Stimulated activated CD4-positive, alpha-beta T cell treated with anti-CD3 and anti-CD28 coated beads, Interleukin-12 subunit alpha, Interleukin-12 subunit beta, amount 100 ng/mL, for 4 hours (primary cell): Measurements from ENCODE around the gene SNAI3.

Experiments
- DNase-seq: peaks from one replicate; pipeline ENCODE4 v3.0.0-alpha.2; 2020

The SNAI3 gene

DNA sequence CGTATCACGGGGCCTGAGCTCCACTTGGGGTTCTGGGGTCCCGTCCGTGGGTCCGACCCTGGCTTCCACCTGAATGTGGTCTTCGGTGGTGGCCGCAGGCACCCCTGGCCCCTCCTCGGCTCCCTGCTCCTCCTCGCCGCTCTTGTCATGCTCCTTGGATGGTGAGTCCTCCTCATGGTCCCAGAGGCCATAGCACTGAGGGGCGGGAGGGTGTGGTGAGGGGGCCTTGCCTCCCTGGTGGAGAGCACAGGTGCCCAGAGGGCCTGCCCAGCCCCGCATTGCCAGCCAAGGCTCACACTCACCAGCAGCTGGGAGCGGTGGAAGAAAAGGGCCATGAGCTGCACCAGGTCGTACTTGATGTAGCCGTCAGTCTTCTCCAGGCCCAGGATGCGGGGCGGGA is 34.9 kb upstream of the SNAI3 start:
- DNase-seq, result no peak

DNA sequence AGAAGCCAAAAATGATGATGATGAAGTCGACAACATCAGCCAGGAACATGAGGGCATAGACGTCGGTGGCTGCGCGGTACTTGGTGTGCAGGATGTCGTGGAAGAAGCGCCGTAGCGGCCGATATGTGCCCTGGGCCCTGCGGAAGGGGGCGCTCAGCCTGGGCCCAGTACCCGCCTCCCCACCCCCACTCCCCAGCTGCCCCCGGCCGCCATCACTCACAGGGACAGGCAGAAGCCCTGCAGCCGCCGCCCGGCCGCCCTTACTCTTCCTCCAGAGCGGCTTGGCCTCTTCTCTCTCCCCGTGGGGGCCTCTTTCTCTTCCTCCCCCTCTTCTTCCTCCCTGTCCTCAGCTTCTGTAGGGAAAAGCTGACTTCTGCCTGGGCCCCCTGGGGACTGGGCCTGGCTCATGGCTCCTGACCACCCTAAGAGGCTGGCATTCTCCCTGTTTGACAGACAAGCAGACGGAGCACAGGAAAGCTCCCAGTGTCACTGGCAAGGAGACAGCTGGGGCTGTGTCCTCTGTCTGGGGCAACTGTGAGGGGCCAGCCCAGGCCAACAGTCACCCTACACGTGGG is 34.2 kb upstream of the SNAI3 start:
- DNase-seq, result no peak

DNA sequence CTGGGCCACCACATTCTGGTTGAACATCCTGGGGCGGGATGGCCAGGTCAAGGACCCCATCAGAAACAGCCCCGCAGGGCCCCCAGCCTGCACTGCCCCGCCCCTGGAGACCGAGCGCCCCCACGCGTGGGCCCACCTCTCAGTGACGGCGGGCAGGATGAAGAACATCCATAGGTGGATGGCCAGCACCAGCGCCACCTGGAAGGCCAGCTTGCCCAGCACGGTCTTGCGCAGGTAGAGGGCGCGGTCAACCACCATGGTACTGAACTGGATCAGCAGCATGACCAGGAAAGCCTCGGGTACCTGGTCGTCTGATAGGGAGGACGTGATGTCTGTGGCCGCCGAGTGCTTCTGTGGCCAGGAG is 33.6 kb upstream of the SNAI3 start:
- DNase-seq, result no peak

DNA sequence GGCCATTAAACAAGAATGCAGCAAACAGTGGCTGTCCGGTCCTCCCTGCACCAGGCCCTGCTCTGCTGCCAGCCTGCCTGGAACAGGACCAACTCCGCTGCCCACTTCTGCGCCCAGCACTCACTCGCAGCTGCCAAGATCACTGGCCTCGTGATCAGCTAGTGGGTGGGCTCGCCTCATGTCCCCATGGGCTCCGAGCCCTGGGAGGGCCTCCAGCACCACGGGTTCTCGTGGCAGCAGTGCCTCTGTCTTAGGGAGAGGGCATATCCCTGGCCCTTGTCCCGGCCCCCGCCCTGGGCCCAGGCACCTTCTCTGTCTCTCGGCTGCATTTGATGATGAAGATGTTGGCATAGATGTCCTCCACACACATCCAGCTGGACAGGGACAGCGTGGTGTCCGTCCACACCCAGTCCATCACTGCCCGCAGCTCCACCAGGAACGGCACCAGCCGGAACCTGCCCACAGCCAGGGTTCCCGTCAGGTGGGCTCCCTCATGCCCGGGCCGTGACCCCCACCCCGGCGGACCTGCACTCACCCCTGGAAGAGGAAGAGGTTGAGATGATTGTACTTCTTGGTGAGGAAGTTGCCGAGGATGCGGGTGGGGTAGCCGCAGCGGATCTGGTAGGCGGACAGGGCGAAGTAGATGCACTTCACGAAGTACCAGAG is 33.1 kb upstream of the SNAI3 start:
- no peak for DNase-seq

DNA sequence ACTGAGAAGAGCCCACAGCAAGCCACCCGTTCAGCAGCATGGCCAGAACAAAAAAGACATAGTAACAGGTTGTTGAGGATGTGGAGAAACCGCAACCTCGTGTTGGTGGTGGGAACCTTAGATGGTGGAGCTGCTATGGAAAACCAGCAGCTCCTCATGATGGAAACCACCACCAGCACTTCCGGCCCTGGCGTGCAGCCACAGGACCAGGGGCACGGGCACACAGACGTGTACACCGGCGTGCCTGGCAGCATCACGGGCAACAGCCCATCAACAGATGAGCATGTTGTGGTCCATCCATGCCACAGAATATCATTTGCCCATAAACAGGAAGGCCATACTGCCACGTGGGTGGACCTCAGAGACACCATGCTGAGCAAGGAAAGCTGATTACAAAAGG is 31.9 kb upstream of the SNAI3 start:
- no peak for DNase-seq

DNA sequence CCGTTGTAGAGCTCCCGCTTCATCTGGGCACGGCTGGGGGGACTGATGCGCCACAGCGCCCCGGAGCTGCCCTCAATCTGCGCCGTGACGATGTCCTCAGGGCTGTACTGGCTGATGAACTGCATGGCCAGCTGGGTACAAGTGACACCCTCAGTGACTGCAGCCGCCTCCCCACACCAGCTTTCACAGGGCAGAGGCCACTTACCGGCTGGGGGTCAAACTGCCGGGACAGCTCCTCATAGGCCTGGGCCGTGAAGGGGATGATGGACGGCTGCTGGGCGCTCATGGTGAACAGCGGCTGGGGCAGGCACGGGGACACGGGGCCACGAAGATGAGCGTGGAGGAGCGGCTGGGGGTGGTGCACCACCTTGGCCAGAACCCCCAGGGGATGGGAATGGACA is 30.3 kb upstream of the SNAI3 start:
- no peak for DNase-seq

DNA sequence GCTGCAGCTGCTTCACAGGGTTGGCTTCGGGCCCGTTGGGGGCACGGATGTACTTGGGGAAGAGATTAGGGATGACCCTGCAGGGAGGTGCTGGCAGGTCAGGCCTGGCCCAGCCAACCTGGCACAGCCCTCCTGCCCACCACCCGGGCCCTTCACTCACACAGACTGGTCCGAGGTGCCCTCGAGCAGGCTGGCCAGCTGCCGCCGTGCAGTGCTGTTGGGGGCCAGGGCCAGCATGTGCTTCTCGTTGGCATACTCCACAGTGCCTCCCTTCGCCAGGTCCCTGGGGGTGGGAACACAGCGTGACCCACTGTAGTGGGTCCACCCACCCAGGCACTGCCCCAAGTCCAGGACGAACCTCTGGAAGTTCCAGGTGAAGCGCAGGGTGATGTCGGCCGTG is 29.9 kb upstream of the SNAI3 start:
- DNase-seq, result no peak

DNA sequence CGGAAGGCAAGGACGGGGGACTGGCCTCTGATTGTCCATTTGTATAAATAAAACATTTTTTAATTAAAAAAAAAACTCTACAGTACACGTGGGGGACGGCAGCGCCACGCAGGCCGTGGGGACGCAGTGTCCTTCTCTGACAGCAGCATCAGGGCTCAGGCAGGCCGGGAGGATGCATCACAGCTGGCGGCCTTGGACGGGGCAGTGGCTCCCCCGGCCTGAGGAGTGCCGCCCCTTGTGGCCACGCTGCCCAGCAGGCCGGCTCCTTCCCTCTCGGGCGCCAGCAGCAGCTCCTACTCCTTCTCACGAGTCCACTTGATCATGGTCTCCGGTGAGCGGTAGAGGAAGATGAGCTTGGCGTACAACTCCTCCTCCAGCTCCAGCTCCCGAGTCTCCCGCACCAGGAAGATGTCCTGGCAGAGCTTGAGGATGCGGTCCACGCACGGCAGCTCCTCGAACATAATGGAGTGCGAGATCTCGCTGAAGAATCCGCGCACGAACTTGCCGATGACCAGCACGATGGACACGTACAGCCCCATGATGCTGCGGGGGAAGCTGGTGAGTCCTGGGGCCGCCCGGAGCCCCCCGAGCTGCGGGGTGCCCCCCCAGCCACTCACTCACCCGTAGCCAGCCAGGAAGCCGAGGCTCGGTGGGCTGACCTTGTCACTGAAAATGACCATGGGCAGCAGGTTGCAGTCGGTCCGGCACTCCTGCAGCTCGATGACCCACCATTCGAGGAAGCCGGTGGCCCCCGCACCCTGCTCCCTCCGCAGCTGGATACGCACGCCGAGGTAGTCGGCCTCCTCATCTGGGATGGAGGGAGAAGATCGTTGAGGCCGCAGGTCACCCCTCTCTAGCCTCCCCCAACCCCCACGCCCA is 29.2 kb upstream of the SNAI3 start:
- no peak for DNase-seq

DNA sequence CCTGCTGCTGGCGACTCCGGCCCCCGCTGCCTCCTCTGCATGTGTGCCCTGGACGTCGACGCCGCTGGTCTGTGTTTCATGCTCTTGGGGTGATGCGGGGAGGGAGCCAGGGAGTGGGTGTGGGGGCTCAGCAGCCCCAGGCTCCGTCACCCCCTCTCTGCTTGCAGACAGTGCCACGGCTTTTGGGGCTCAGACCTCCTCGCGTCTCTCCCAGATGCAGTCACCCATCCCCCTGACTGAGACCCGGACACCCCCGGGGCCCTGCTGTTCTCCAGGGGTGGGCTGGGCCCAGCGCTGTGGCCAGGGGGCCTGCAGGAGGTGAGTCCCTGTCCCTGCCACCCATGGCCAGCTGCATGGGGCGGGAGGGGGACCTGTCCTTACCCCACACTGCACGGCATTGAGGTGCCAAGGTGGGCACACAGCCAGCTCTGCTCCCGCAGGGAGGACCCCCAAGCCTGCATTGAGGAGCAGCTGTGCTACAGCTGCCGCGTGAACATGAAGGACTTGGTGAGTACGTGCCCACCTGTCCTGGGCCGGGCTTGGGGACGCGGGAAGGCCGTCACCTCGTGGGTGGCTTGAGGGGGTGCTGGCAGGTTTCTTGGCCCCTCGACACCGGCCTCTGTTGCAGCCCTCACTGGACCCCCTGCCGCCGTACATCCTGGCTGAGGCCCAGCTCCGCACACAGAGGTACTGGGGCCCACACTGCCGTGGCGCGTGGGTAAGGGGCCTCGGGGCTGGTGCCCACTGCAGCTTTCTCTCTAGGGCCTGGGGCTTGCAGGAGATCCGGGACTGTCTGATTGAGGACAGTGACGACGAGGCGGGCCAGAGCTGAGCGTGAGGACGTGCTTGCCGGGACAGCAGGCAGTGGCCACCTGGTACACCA is 28.4 kb upstream of the SNAI3 start:
- no peak for DNase-seq

DNA sequence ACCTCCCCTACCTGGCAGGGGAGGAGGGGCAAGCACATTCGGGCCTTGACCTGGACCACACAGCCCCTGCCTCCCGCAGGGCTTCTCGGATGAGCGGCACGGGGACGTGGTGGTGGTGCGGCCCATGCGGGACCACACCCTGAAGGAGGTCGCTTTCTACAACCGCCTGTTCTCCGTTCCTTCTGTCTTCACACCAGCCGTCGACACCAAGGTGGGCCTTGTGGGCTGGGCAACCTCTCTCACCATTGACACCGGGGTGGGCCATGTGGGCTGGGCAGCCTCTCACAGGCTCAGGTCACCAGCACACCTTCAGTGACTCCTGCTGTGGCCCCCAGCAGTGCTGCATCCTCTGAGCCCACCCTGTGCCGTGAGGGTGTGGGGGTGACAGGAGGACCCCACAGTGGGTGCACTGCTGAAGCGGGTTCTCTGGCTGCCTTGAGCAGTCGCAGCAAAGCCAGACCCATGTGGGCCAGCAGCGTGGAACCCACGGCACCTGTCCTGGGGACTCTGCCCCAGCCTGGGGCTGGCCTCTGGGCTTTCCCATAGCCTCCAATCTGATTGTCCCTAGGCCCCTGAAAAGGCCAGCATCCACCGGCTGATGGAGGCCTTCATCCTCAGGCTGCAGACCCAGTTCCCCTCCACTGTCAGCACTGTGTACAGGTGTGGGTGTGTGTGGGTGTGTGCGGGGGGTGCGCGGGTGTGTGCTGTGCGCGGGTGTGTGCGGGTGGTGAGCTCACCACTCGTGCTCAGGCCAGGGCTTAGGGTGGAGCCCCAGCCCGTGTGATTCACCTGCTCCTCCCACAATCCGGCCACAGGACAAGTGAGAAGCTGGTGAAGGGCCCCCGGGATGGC is 27.5 kb upstream of the SNAI3 start:
- DNase-seq, result no peak

DNA sequence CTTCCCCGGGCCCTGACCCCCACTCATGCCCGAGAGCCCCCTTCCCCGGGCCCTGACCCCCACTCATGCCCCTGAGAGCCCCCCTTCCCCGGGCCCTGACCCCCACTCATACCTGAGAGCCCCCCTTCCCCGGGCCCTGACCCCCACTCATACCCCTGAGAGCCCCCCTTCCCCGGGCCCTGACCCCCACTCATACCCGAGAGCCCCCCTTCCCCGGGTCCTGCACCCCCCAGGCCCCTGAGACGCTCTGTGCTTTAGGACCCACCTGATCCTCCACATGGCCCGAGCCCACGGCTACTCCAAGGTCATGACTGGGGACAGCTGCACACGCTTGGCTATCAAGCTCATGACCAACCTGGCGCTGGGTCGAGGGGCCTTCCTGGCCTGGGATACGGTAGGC is 26.7 kb upstream of the SNAI3 start:
- DNase-seq, result no peak

DNA sequence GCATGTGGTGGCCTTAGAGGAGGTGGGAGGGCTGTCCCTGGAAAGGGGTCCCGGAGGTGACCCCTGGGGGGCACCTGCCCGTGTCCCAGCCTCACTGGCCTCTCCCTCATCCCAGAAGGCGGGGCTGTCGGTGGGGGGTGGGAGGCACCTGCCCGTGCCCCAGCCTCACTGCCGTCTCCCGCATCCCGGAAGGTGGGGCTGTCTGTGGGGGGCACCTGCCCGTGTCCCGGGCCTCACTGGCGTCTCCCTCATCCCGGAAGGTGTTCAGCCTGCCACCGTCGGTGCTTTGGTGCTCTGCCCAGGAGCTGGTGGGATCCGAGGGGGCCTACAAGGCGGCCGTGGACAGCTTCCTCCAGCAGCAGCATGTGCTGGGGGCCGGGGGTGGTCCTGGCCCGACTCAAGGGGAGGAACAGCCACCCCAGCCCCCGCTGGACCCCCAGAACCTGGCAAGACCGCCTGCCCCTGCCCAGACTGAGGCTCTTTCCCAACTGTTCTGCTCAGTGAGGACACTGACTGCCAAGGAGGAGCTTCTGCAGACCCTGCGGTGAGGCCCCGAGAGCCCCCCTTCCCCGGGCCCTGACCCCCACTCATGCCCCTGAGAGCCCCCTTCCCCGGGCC is 26.2 kb upstream of the SNAI3 start:
- no peak for DNase-seq

DNA sequence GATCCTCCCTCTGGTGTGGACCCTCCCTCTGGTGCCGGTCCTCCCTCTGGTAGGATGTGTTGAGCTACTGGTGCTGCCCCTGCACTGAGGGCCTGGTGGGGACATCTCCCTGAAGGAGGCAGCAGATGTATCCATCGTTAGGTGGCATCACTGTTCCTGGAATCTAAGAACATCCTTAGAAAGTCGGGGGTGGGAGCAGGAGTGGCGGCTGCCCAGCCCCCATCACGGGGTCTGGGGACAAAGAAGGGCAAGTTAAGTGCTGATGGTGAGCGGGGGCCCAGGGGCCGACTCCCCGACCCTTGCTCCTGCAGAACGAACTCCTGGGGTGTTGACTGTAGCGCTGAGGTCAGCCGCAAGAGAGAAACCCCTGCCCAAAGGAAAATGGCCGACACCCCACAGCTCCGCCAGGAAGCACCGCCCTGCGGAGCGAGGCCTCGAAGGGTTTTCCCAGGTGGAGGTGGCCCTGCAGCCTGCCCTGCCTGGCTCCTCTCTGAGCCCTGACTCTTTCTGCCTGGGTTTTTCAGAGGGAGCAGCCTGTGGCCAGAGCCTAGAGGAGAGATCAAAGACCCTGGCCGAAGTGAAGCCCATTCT is 25.5 kb upstream of the SNAI3 start:
- no peak for DNase-seq

DNA sequence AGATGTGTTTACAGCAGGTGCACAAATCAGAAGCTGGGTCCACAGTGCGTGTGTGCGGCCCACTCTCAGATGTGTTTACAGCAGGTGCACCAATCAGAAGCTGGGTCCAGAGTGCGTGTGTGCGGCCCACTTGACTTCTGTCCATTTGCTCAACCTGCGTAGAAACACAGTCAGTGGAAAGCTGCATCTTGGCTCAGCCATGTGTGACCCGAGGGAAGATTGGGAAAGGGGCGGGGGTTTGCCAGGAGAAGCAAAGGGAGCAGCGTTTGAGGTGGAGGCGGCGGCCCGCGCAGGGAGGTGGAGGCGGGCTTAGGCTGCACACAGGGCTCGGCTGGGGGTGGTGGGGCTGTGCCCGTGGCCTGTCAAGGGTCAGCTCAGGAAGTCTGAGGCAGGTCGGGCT is 24.2 kb upstream of the SNAI3 start:
- no peak for DNase-seq

DNA sequence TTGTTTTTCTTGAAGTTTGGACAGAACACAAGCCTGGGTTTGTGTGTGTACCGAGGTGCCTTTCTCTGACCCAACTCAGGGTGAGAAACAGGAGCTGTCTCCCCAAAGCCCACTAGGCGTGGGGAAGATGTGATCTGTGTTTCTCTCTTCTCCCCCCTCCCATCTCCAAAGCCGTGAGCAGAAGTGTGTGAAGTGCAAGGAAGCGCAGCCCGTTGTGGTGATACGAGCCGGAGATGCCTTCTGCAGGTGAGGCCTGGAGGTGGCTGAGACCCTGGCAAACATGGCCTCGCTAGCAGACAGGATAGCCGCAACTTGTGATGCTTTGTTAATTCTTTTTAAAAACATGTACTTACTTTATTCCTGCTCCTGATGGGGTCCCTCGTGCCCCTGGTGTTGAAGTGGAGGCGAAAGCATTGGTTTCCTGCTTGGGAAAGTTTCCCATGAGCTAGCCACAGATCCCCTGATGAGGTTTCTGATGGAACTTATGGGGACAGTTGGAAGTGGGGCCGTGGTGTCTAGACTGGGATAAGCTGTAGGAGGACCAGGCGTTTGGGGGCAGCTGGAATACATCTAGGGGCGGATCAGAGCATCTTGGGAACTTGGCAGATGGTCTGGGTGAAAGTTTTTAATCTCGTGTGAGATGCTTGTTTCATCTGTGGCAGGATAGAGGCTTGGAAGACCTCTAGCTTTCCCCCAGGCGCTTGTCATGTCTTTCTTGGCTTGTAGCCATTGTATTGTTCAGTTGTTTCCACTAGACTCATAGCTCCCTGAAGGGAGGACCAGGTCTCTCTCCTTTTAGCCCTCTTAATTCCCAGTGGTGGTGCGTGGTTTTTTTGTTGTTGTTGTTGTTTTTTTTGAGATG is 20.9 kb upstream of the SNAI3 start:
- DNase-seq, result no peak

DNA sequence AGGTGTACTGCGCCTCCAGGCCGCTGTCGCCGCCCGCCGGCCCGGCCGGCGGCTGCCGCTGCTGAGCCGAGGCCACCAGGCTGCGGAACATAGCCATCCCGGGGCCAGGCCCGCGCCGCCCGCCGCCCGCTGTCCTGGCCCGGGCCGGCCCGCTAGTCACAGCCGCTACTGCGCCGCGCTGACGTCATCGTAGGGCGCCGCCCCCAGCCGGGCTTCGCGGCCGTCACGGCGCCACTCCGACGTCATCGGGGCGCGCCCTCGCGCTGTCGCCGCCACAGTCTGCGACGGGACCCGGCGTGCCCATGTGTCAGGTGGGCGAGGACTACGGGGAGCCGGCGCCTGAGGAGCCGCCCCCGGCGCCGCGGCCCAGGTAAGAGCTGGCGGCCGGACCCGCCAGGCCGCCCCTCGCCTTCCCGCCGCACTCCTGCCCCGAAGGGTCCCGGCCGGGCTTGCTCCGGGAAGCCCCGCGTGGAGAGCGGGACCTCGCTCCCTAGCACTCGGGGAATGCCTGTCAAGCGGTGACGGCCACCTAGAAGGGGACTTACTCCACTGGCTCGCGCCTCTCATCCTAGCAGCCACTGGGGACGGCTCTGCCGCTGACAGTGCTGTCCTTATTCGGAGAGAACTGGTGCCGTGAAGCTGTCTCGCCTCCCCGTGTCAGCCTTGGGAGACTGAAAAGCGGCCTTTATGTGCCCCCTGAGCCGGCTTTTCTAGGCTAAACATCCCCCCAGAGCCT is 20.1 kb upstream of the SNAI3 start, which contains the start of the genes CTU2 and RNF166:
Gene CTU2 (plus strand): TSS at position 275 of the 736 bp plus-strand sequence. CDS start 28 bp downstream, at position 303.
Gene RNF166 (minus strand): TSS at position 180 of the 736 bp plus-strand sequence. CDS start 83 bp downstream, at position 97.
- peak; percentile 94 for DNase-seq

DNA sequence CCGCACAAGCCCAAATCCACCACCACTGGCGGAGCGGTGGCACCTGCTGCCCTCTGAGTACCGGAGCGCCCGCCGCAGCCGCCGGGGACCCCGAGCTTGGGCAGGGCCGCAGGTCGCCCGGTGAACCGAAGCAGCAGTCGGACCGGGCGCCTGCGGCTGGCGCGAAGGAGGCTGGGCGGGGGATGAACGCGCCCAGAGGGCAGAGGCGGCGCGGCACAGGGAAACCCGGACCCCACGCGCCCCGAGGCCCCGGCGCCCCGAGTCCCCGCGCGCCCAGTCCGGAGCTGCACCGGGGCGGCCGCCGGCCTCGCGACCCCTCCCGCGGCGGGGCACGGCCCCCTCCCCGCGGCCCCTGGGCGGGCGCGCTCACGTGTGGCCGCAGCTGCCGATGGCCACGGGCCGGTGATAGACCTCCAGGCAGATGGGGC is 19.5 kb upstream of the SNAI3 start:
- peak; percentile 22 for DNase-seq

DNA sequence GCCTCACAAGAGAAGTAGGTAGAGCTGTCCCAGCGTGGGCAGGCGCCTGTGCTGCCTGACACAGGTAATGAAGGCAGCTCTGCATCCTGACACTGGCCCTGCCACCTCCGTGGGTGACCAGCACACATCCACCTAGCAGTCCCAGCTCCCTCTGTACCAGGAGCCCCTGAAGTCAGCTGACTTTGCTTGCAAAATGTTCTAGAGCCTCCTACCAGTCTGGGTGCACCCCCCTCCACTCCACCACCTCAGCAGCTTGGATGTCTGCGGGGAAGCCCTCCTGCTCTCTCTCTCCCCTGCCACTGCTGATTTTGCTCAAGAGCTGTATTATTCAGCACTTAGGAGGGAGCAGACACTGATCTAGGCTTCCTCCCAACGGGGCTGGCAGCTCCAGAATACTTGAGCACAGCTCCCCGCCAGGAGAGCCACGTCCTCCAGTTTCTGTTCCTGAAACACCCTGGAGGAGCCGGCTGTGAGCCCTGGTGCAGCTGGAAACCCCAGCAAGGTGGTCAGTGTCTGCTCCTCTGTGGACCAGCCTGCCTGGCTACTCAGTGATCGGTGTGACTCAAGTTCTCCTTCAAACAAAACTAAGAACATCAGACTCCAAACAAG is 18.9 kb upstream of the SNAI3 start:
- no peak for DNase-seq
